HG03565 (cell line): ENCODE results near the gene LBR.

ENCODE experiments used
- ATAC-seq: cut with Tn5 transposase; IDR thresholded peaks from one replicate; pipeline ENCODE4 v1.9.1; 2021; ENCODE audit warnings: mild to moderate bottlenecking, moderate library complexity; ENCODE audit not compliant: unreplicated experiment

The LBR gene

DNA sequence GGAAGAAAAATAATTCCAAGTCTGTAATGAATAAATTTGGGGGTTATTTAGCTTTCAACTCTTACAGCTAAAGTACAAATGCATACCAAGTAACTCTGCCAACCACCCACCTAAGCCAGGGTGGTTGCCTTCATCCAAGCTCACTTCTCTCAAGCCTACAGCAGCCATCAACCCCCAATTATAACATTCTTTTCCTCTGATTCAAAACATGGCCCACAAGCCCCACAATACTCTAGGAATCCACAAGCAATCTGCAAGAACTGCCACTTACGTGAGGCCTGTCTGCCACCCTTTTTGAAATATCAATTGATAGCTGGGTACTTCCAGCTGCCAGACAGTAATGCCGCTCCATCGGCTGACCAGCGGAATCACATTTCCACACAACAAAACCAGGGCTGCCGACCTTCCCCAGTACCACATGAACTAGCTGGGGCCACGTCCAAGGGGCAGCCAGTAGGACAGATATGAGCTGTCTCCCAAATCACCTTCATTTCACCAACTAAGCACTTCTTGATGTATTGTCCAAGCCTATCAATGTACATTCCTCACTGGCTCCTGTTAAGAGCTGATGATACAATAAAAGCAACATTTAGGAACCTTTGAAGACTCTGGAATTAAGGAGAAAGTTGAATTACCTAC is 3.2 kb downstream of the LBR start:
- no peak for ATAC-seq

GRCh38 chr1:225423518-225423855 is 4.4 kb downstream of the LBR start:
- ATAC-seq: no peak

- no peak for ATAC-seq
Observed at GRCh38 chr1:225422795-225423517, 4.9 kb downstream of the LBR start.

GRCh38 chr1:225422031-225422605 is 5.7 kb downstream of the LBR start:
- no peak for ATAC-seq

DNA sequence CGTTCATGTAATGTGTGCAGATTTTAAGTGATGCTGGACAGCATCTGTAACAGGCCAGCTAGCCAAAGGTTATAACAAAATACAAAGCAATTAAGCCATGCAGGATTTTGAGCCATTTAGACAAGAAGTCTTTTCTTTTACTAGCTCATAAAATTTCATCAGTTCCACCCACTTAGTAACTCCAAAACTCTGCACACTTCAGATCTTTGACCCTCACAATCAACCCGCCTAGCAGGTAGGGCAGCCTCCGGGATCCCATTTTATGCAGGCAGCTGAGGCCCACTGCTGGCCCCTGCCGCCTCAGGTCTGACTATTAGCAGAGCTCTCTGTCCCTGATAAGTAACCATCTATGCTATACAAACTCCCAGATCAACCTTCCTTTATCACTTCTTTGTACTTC is 9.2 kb downstream of the LBR start:
- no peak for ATAC-seq

DNA sequence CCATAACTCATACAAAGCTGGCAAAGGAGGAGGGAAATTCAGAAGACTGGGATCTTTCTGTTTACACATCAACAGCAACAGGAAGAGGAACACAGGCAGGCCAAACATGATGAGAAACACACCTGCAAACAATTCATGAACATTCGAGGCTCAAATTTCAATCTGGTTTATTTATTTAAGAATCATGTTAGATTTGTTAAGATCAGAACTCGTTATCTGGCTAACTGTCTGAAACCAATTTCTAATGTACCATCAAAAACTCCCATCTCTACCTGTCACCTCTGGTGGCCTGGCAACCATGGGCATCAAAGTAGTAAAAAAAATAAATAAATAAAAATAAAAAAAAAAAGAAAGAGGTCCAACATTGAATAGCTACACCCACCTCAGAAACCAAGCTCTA is 9.8 kb downstream of the LBR start:
- ATAC-seq: no peak

DNA sequence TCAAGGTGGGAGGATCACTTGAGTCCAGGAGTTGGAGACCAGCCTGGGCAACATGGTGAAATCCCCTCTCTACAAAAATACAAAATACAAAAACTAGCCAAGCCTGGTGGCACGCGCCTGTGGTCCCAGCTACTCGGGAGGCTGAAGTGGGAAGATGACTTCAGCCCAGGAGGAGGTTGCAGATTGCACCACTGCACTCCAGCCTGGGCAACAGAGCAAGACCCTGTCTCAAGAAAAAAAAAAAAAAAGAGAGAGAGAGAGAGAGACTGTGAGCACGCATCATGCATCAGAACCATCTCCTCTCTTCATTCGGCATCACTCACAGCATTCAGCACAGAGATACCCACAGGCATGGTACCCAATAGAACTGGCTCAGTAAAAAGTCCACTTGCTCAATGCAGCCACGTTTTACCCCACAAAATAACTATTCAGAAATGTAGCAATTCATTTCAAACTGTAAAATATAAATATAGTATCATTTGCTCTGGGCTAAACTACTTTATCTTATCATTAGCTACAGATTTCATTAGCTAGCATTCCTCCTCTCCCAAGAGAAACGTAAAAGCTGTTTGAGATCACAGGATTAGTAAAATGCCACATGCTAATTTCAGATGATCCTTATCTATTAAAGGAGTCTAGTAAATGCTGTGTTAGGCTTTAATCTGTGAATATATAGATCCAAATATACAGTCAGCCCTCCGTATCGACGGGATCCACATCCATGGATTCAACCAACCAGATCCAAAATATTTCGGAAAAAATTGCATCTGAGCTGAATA is 11.7 kb downstream of the LBR start:
- ATAC-seq: no peak

- ATAC-seq: no peak
Observed at GRCh38 chr1:225415307-225415706, 12.5 kb downstream of the LBR start.

- no peak for ATAC-seq
Observed at GRCh38 chr1:225413708-225414375, 14.0 kb downstream of the LBR start.

GRCh38 chr1:225412803-225413351 is 15.0 kb downstream of the LBR start:
- no peak for ATAC-seq

DNA sequence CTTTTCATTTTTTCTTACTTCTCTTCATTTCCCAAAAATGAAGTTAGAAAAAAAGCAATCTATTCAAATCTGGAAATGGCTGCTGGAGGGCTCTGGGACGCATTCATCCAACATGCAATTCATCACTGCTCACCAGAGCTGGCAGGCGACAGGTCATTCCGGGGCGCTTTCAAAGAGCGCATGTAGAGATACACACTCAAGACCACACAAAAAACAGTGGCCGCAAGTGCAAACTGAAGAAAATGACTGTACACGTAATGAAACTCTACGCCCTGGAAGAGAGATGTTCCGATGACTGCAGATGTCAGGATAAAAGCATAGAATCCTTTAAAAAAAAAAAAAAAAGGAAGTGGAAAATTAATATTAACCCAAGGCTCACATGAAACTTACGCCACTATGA is 15.5 kb downstream of the LBR start:
- ATAC-seq: no peak

DNA sequence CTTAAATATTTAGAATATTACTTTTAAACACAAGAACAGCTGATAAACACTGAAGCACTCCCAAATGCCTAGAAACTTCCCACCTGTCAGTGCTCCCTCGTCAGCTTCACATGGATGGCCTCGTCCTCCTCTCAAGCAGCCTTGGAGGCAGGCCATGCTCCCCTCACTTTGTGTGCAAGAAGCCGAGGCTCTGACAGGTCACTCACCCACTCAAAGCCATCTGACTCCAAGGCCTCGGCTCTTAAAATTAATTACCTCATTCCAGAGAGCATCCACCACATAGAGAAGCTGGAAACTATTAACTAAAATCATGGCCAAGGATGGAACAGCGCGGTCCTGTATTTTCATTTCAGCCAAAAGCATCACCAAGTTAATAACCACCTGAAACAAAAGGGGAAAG is 17.8 kb downstream of the LBR start:
- no peak for ATAC-seq

DNA sequence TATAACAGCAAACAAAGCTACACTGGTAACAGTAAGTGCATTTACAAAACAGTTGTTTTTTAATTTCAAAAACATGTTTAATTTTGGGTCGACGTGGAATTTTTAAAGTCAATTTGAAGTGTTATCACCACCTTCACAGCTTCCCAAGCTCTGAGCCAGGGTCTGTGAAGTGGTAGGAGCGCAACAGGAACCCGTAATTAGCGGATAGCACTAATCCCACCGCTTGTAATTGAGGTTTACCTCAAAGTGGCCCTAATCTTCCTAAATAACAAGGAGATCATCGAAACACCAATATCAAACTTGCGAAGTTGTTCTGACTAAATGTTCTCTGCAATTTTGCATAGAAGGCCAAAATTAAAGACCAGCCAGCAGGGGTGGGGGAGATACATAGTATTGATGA is 18.8 kb downstream of the LBR start:
- ATAC-seq: no peak

GRCh38 chr1:225408249-225408648 is 19.6 kb downstream of the LBR start:
- ATAC-seq: no peak

- no peak for ATAC-seq
Observed at GRCh38 chr1:225407755-225408154, 20.1 kb downstream of the LBR start.

DNA sequence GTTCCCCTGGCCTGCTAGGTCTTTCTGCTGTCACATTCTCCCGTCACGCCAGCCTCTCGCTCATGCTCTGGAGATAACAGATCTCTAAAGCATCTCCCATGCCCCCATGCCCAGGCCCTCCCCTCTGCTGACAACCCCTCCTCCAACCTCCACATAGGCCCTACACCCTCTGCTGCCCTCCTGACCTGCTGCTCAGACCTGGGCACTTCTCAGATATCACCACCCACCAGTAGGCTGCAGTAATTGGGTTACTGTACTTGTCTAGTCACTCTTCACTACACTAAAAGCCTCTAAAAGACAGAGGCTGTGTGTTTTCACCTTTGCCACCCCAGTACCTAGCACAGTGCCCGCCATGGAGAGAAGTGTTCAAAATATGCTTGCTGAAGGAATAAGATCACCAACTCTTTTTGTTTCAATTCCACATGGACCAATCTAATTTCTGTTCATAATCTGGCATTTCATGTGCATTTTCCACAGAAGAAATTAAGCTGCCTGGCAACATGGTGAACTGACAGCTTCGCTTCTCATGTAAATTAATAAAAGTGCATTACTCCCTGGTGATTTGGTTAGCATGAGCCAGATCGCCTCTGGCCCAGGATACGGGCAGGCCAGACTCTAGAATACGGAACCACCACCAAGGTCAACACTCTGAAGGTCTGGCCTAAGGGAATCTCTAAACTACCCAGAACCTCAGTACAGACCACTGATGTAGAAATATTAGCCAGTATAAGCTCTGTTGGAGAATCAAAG is 20.7 kb downstream of the LBR start:
- ATAC-seq: no peak

DNA sequence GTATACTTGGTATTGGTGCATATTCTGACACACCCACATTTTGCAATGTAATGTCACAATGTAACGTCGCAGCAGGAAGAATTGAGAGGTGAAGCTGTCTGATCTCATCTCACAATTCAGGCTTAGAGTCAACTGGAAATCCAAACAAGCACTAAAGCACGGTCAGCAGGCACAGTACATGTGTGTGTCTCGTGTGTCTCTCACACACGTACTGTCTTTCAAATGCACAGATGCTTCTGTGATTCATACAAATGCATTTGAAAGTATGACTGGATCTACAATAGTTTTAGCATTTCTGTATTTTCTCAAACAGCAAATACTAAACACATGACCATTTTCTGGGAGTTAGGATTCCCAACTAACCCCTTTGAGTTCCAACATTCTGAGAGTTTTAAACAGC is 26.9 kb downstream of the LBR start:
- ATAC-seq: no peak

GRCh38 chr1:225396357-225396756 is 31.5 kb downstream of the LBR start:
- no peak for ATAC-seq

DNA sequence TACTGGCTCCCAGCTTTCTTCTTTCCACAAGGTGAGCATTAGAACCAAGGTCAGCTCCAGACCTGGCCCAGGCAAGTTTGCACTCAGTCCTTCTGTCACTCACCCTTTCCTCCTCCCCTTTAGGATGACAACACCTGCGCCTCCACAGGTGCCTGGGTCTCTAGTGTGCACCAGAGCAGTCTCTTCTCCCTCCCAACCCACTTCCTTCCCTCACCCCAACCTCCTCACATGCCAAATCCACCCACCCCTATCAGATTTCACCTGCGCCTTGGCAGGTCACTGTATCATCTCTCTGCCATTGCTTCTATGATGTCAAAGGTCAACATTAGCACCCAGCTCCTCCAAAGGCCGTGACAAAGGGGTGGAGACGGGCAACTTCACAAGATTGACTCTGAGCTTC is 38.0 kb downstream of the LBR start:
- no peak for ATAC-seq

DNA sequence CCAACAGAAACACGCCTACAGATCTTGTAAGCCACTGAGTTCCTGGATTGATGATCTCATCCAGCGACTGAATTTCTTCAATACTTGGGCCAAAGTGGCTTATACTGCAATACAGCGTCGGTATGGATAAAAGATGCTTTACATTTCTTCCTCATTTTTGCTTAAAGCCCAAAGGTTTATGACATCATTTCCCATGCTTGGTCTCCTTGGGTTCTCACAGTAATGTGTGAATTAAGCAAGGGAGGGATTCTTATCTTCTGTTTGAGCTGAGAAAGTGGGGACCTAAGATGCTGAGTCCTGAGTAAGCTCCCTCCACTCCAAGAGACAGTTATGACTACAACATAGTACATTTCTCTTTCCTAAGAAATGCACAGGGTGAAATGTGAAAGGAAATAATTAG is 39.5 kb downstream of the LBR start:
- ATAC-seq: no peak
